GM19463 (cell line): ENCODE data around the gene SEZ6.

Experiments
- ATAC-seq: cut with Tn5 transposase; IDR thresholded peaks from one replicate; pipeline ENCODE4 v1.9.1; 2021; ENCODE audit warnings: mild to moderate bottlenecking, moderate library complexity; ENCODE audit not compliant: unreplicated experiment

The SEZ6 gene

GRCh38 chr17:28978356-28978964, 27.4 kb downstream of the SEZ6 start:
- ATAC-seq: no peak

- ATAC-seq: no peak
These were observed 28.0 kb downstream of the SEZ6 start for GRCh38 chr17:28977659-28978355.

- ATAC-seq: no peak
These were observed 30.2 kb downstream of the SEZ6 start for GRCh38 chr17:28975646-28976045.

- ATAC-seq: no peak
These were observed 30.8 kb downstream of the SEZ6 start for GRCh38 chr17:28975031-28975430.

- ATAC-seq: no peak
These were observed 31.4 kb downstream of the SEZ6 start for GRCh38 chr17:28974451-28974850.

- no peak for ATAC-seq
These were observed 32.4 kb downstream of the SEZ6 start for GRCh38 chr17:28973425-28973824.

- no peak for ATAC-seq
These were observed 33.4 kb downstream of the SEZ6 start for GRCh38 chr17:28972437-28972836.

GRCh38 chr17:28970879-28971278, 35.0 kb downstream of the SEZ6 start:
- no peak for ATAC-seq

GRCh38 chr17:28969706-28970393, 36.0 kb downstream of the SEZ6 start:
- ATAC-seq: no peak

GRCh38 chr17:28968914-28969295, 36.9 kb downstream of the SEZ6 start:
- ATAC-seq: no peak

- no peak for ATAC-seq
These were observed 37.5 kb downstream of the SEZ6 start for GRCh38 chr17:28968231-28968913.

GRCh38 chr17:28967221-28968135, 38.4 kb downstream of the SEZ6 start:
- ATAC-seq: no peak

GRCh38 chr17:28963841-28964240, 42.0 kb downstream of the SEZ6 start:
- ATAC-seq: no peak

GRCh38 chr17:28963055-28963611, 42.7 kb downstream of the SEZ6 start:
- ATAC-seq: no peak

GRCh38 chr17:28961391-28961790, 44.4 kb downstream of the SEZ6 start:
- ATAC-seq: no peak

GRCh38 chr17:28960256-28961061, 45.4 kb downstream of the SEZ6 start:
- ATAC-seq: no peak

GRCh38 chr17:28959471-28959871, 46.4 kb downstream of the SEZ6 start:
- no peak for ATAC-seq

GRCh38 chr17:28958820-28959455, 46.9 kb downstream of the SEZ6 start:
- no peak for ATAC-seq

- ATAC-seq: no peak
These were observed 47.9 kb downstream of the SEZ6 start for GRCh38 chr17:28957992-28958355.
